A549 treated with RU486 at 1 μM for 4 hours (cell line): ENCODE data around the gene BPIFA3. TPM values are rescaled to one million over a fixed set of nuclear protein-coding genes. Genes with fewer than 3 reads are reported as not detected.

Experiments
- total RNA-seq: library from RNA; stranded (reverse); fragments of 200-300 nt; extraction: Qiagen RNA extraction; gene quantifications from 5 replicates; pipeline ENCODE4 v1.2.3, GENCODE V29; 2022; ENCODE audit warnings: low read depth

The BPIFA3 gene
- total RNA-seq: not detected in 5 replicates

DNA sequence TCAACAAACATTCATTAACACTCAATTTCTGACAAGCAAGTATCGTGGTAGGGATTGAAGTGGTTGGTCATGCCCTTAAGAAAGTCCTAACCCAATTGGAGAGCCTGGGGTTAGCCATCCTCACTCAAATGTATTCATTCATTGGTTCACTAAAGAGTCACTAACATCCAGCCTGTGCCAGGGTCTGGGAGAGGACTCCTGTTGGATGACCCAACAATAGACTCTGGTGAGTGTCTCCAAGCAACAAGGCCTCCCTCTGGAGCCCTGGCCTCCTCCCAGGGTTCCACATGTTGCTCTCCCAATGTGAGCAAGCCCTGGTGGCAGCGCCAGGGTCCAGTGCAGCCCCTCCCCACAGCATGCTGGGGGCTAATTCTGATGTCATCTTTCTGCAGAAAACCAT is at the start of gene BPIFA3:
BPIFA3 (plus strand) TSS at position 301 of the 400 bp plus-strand sequence. CDS start 185 bp downstream, outside the sequence.

DNA sequence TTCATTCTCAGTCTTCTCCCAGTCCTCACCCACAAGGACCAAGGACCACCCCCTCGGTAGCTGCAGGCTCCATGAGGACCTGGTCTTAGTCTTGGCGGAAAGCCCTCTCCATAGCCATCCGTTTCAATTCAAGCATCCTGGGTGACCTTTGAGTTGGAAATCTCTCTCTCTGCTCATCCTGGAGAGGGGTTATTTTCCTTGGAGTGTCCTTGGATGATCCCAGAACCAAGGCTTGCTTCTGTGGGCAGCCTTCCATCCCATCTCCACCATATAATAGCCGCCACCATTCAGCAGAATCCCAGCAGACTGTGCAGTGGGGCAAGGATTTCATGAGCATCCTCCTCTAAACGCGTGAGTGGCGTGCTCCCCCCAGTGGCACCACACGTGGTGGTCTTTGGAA is 49.3 kb upstream of the BPIFA3 start, which contains the start of gene BPIFA2:
BPIFA2 (plus strand) TSS at position 301 of the 400 bp plus-strand sequence. CDS start 987 bp downstream, outside the sequence.

DNA sequence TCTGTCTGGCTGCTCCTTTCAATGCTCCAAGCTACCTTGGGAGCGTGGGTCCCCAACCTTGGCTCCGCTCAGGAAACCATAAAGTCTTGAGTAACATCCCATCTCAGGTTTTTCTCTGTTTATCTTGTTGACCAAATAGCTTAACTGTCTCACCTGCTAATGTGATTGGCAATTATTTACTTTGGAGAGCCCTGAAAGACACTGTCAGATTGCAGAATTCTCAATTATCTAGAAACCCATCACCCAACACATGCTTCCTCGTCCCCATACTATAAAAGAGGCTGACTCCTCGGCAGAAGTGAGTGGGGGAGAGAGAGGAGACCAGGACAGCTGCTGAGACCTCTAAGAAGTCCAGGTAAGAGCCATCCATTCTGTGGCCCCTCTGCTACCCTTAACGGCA is 18.5 kb downstream of the BPIFA3 start, which contains the start of gene BPIFA1:
BPIFA1 (plus strand) TSS at position 301 of the 400 bp plus-strand sequence. CDS start 1,716 bp downstream, outside the sequence.

Other genes starting within 250 kb of the BPIFA3 start
- not detected in 5 replicates for gene SUN5, start 212.9 kb upstream of the BPIFA3 start, total RNA-seq
- gene BPIFB2, start 209.6 kb upstream of the BPIFA3 start, total RNA-seq: not detected in 5 replicates
- gene BPIFB6, start 185.7 kb upstream of the BPIFA3 start, total RNA-seq: not detected in 5 replicates
- not detected in 5 replicates for gene BPIFB3, start 163.4 kb upstream of the BPIFA3 start, total RNA-seq
- not detected in 5 replicates for gene BPIFB4, start 137.7 kb upstream of the BPIFA3 start, total RNA-seq
- not detected in 5 replicates for gene BPIFA2, start 49.2 kb upstream of the BPIFA3 start, total RNA-seq
- gene BPIFA1, start 18.6 kb downstream of the BPIFA3 start, total RNA-seq: not detected in 5 replicates
- gene BPIFB1, start 65.9 kb downstream of the BPIFA3 start, total RNA-seq: 0.13 to 0.19 TPM in 2 of 5 replicates, not detected in the others
- gene CDK5RAP1, start 184.2 kb downstream of the BPIFA3 start, total RNA-seq: 30.8 to 38.5 TPM (median 34.0 TPM) in 5 replicates
- gene SNTA1, start 226.4 kb downstream of the BPIFA3 start, total RNA-seq: 7.9 to 12.8 TPM (median 12.3 TPM) in 5 replicates